Measurements from ENCODE around the gene CLGN.

DNA sequence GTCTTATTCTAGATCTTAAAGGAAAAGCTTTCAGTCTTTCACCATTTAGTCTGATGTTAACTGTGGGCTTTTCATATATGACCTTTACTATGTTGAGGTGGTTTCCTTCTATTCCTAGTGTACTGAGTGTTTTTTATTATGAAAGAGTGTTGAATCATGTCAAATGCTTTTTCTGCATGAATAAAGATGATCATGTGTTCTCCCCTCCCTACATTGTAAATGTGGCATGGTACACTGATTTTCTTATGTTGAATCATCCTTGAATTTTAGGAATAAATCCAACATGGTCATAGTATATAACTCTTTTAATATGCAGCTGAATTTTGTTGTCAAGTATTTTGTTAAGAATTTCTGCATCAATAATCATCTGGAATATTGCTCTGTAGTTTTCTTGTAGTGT lies 4.3 kb downstream of the CLGN start:
- TF ChIP-seq TAF1 (IDR thresholded peaks at IDR 0.05; ENCODE audit: borderline replicate concordance, low read depth, low read length) = no peak
- TF ChIP-seq POLR2AphosphoS5 (IDR thresholded peaks at IDR 0.05; ENCODE audit: low read depth, low read length) = no peak
- no peak for TF ChIP-seq POLR2A (IDR thresholded peaks at IDR 0.05; ENCODE audit: low read depth, low read length)
